Spleen (tissue), 7 donors: ENCODE results near the gene CAV1.

Experiments used
- CTCF ChIP-seq, 11 experiments: fragments of 200-600 bp in 7 of 11; fragments of 450-650 bp in 4 of 11; sonication (generic) in 4 of 11; IDR thresholded peaks in 8 of 11; conservative IDR thresholded peaks in 3 of 11; 1 replicate in 7 of 11; 2 replicates in 4 of 11; pipeline versions ENCODE4 v1.4.0 to v1.8.0; 2016 to 2021; ENCODE audit warnings: antibody characterized with exemption in 11 of 11, inconsistent platforms in 4 of 11, mild to moderate bottlenecking in 1 of 11
- POLR2A ChIP-seq, 3 donors: fragments of 450-650 bp; IDR thresholded peaks; one replicate each; pipeline ENCODE4 v1.5.1; 2017; ENCODE audit warnings: antibody characterized with exemption in 3 of 3, mild to moderate bottlenecking in 1 of 3
- POLR2AphosphoS5 ChIP-seq, 3 donors: sonication (generic); formaldehyde crosslinking; IDR thresholded peaks; one replicate each; pipeline ENCODE4 v1.5.1; 2017; ENCODE audit warnings: antibody characterized with exemption in 3 of 3
- donor health status: DM: no; HTN: no; CAD: no; lungs with moderate emphysema.
- donor health status: DM: no; HTN: no; CAD: no.
- donor health status: DM: no; HTN: no; CAD: no.

GRCh38 chr7:116551692-116552091, 26.9 kb downstream of the CAV1 start:
- TF ChIP-seq POLR2AphosphoS5 (IDR thresholded peaks at IDR 0.05) (no peak), CTCF (IDR thresholded peaks at IDR 0.05 in 8 of 11, conservative IDR thresholded peaks at IDR 0.05 in 3 of 11) (no peak), POLR2A (IDR thresholded peaks at IDR 0.05) (no peak)
